Spleen (tissue), 11 donors: Measurements from ENCODE around the gene SAG. TPM values are rescaled to one million over a fixed set of nuclear protein-coding genes. Genes with fewer than 3 reads are reported as not detected.

Source experiments
- DNase-seq: peaks from one replicate; pipeline ENCODE4 v3.0.0-alpha.2; 2020
- H3K27ac ChIP-seq, 8 donors: fragments of 200-600 bp; sonication (generic) in 7 of 8; 1 replicate in 4 of 8; 2 replicates in 4 of 8; pipeline versions ENCODE4 v1.5.0 to v1.8.0; 2016 to 2021; ENCODE audit warnings: inconsistent platforms in 4 of 8, mild to moderate bottlenecking in 4 of 8, moderate library complexity in 1 of 8
- H3K27me3 ChIP-seq, 7 donors: fragments of 200-600 bp; sonication (generic) in 6 of 7; replicated peaks in 1 of 7; 1 replicate in 4 of 7; 2 replicates in 3 of 7; pipeline versions ENCODE4 v1.5.0 to v1.8.0; 2016 to 2021; ENCODE audit warnings: inconsistent platforms in 3 of 7, mild to moderate bottlenecking in 1 of 7
- H3K36me3 ChIP-seq, 6 donors: fragments of 200-600 bp; sonication (generic) in 5 of 6; 1 replicate in 4 of 6; 2 replicates in 2 of 6; pipeline versions ENCODE4 v1.5.0 to v1.8.0; 2016 to 2021; ENCODE audit warnings: inconsistent platforms in 2 of 6
- H3K4me1 ChIP-seq, 6 donors: fragments of 200-600 bp; sonication (generic) in 5 of 6; 1 replicate in 3 of 6; 2 replicates in 3 of 6; pipeline versions ENCODE4 v1.5.0 to v1.8.0; 2016 to 2021; ENCODE audit warnings: inconsistent platforms in 3 of 6
- H3K4me3 ChIP-seq, 8 donors: fragments of 200-600 bp; sonication (generic) in 7 of 8; 1 replicate in 4 of 8; 2 replicates in 4 of 8; pipeline versions ENCODE4 v1.5.0 to v1.8.0; 2016 to 2021; ENCODE audit warnings: inconsistent platforms in 4 of 8, mild to moderate bottlenecking in 4 of 8, moderate library complexity in 2 of 8
- H3K9me3 ChIP-seq, 8 donors: fragments of 200-600 bp; sonication (generic) in 7 of 8; 1 replicate in 4 of 8; 2 replicates in 4 of 8; pipeline versions ENCODE4 v1.5.0 to v1.8.0; 2016 to 2021; ENCODE audit warnings: inconsistent platforms in 4 of 8
- CTCF ChIP-seq, 11 experiments: fragments of 200-600 bp in 7 of 11; fragments of 450-650 bp in 4 of 11; sonication (generic) in 4 of 11; IDR thresholded peaks in 8 of 11; conservative IDR thresholded peaks in 3 of 11; 1 replicate in 7 of 11; 2 replicates in 4 of 11; pipeline versions ENCODE4 v1.4.0 to v1.8.0; 2016 to 2021; ENCODE audit warnings: antibody characterized with exemption in 11 of 11, inconsistent platforms in 4 of 11, mild to moderate bottlenecking in 1 of 11
- POLR2A ChIP-seq, 3 donors: fragments of 450-650 bp; IDR thresholded peaks; one replicate each; pipeline ENCODE4 v1.5.1; 2017; ENCODE audit warnings: antibody characterized with exemption in 3 of 3, mild to moderate bottlenecking in 1 of 3
- POLR2AphosphoS5 ChIP-seq, 3 donors: sonication (generic); formaldehyde crosslinking; IDR thresholded peaks; one replicate each; pipeline ENCODE4 v1.5.1; 2017; ENCODE audit warnings: antibody characterized with exemption in 3 of 3
- WGBS, 5 donors: extraction: QIAGEN DNeasy Blood & Tissue Kit in 3 of 5; methylation state at CpG; one replicate each; pipeline versions ENCODE4 v1.1.5 to v1.1.7; 2013 to 2018; 5-methylcytosine and 5-hydroxymethylcytosine counted together
- intact Hi-C: fragments of 100-400 bp; cut with DNase I; formaldehyde crosslinking; loops from one replicate; pipeline ENCODE4 v1.15.0; 2023; ENCODE audit warnings: low total_unique reads
- polyA plus RNA-seq, 3 donors: library from polyadenylated mRNA; stranded (reverse); fragments of 200-250 nt; gene quantifications; one replicate each; pipeline ENCODE4 v1.2.1, GENCODE V29; 2013
- total RNA-seq, 7 donors: library from RNA; depleted of rRNA in 3 of 7; stranded (reverse); fragments of >200 nt in 3 of 7; fragmentation: NEBNext Ultra II Directional in 4 of 7; extraction: Animal tissue kit (Norgen Biotek cat#: 25700) in 4 of 7; gene quantifications; one replicate each; pipeline versions ENCODE4 v1.1.0 to v1.2.1, GENCODE V29; 2016 to 2021
- donor health status: healthy with polysubstance abuse.
- donor health status: DM: no; HTN: no; CAD: no; lungs with moderate emphysema.
- donor health status: DM: no; HTN: no; CAD: no.
- donor health status: Bipolar disorder and iron deficiency.
- donor health status: healthy.
- donor health status: DM: no; HTN: no; CAD: no.
- donor health status: DM: yes; HTN: yes; CAD: no.

The SAG gene
- total and polyA plus RNA-seq, 10 donors, result 0.09 to 0.20 TPM; not detected in 8

DNA sequence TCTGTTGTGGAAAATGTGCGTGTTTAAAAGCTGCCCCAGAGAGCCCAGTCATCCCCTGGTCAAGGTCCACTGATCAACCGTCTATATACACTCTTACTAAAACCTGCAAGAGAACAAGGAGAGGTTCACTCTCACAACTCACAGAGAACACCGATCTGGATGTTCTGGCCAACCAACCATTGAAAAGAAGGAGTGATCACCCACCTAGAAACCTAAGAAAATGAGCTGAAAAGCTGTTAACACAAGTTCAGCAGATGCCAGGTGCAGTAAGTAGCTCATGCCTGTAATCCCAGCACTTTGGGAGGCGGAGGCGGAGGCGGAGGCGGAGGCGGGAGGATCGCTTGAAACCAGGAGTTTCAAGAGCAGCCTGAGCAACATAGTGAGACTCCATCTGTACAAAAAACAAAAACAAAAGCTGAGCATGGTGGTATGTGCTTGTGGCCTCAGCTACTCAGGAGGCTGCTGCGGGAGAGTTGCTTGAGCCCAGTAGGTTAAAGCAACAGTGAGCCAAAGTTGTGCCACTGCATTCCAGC, 41.7 kb upstream of the SAG start:
- H3K36me3 ChIP-seq, result peaks cover 0 to 100% (median 68%) of the 10 kb centered on the region in 6 donors
- TF ChIP-seq CTCF (IDR thresholded peaks at IDR 0.05 in 8 of 11, conservative IDR thresholded peaks at IDR 0.05 in 3 of 11), result no peak
- TF ChIP-seq POLR2AphosphoS5 (IDR thresholded peaks at IDR 0.05), result no peak
- no peak for TF ChIP-seq POLR2A (IDR thresholded peaks at IDR 0.05)
- H3K27me3 ChIP-seq, result no peaks in the 10 kb centered on the region
- no peak for DNase-seq
- H3K4me3 ChIP-seq, result no peak overlapping the region
- peaks cover 0 to 75% (median 44%) of the 10 kb centered on the region in 6 donors for H3K4me1 ChIP-seq
- H3K9me3 ChIP-seq, result no peaks in the 10 kb centered on the region
- H3K27ac ChIP-seq, result peak overlapping the region in 3 of 8 donors; percentile 26 to 90 (median 83)
- 90 to 95% (median 92%) methylated on average over 10 of the region's 10 CpGs for WGBS, 5 donors
- intact Hi-C loops, result no loop called here

DNA sequence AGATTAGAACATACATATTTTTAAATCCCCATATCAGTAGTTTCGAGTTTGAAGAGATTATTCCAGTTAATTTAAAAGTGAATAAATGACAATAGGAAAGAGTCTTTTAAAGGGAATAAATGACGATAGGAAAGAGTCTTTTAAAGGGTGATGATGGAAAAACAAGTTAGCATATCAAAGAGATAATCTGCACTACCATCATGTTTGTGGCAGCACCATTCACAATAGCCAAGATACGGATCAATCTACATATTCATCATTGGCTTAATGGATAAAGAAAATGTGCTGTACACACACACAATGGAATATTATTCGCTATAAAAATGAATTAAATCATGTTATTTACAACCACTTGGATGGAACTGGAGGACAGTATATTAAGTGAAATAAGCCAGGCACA, 41.1 kb upstream of the SAG start:
- WGBS, 5 donors, result 92 to 96% (median 95%) methylated on average over 4 of the region's 4 CpGs
- peaks cover 0 to 100% (median 66%) of the 10 kb centered on the region in 6 donors for H3K36me3 ChIP-seq
- DNase-seq, result no peak
- H3K27ac ChIP-seq, result peak overlapping the region in 5 of 8 donors; percentile 3 to 90 (median 83)
- intact Hi-C loops, result no loop called here
- no peak overlapping the region for H3K4me3 ChIP-seq
- peaks cover 0 to 75% (median 45%) of the 10 kb centered on the region in 6 donors for H3K4me1 ChIP-seq
- no peaks in the 10 kb centered on the region for H3K9me3 ChIP-seq
- no peaks in the 10 kb centered on the region for H3K27me3 ChIP-seq
- TF ChIP-seq POLR2A (IDR thresholded peaks at IDR 0.05) (no peak), POLR2AphosphoS5 (IDR thresholded peaks at IDR 0.05) (no peak)

DNA sequence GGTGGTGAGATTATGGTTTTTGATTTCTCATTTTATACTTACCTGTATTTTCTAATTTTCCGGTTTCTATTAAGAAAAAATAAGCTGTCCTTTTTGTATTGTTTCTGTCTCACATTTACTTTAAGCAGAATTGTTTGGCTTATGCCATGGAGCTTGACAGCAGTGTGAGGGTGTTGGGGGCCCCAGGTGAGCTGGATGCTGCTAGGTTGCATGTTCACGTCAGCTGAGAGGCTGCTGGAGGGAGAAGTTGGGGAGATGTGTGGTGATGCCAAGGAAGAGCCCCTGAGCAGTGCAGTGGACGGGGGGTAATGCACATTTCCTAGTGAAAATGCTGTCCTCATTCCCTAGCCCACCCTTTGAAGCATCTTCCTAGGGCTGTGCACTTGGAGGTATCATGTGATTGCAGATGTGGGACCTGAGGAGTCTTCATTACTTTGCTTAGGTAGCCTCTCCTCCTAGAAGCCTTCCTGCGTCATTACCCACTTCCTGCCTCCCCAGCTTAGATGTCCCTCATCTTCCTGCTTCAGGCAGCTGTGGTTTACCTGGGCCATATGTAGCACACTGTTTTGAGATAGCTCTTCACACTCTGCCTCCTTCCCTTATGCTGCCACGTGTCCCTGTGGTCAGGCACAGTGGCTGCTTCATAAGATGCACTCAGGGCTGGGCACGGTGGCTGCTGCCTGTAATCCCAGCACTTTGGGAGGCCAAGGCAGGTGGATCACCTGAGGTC, 39.9 kb upstream of the SAG start:
- Histone ChIP-seq H3K27ac (peak overlapping the region; percentile 66 to 90 (median 76)), H3K4me3 (peak overlapping the region in 1 of 8 donors; percentile 36), H3K4me1 (peaks cover 0 to 72% (median 39%) of the 10 kb centered on the region in 6 donors), H3K9me3 (no peaks in the 10 kb centered on the region), H3K27me3 (no peaks in the 10 kb centered on the region), H3K36me3 (peaks cover 0 to 100% (median 67%) of the 10 kb centered on the region in 6 donors)
- intact Hi-C loops, result no loop called here
- TF ChIP-seq POLR2A (IDR thresholded peaks at IDR 0.05), result no peak
- peak; percentile 48 to 95 (median 80) for TF ChIP-seq POLR2AphosphoS5 (IDR thresholded peaks at IDR 0.05)
- 49 to 60% (median 51%) methylated on average over 6 of the region's 6 CpGs for WGBS, 5 donors
- DNase-seq, result peak; percentile 90

DNA sequence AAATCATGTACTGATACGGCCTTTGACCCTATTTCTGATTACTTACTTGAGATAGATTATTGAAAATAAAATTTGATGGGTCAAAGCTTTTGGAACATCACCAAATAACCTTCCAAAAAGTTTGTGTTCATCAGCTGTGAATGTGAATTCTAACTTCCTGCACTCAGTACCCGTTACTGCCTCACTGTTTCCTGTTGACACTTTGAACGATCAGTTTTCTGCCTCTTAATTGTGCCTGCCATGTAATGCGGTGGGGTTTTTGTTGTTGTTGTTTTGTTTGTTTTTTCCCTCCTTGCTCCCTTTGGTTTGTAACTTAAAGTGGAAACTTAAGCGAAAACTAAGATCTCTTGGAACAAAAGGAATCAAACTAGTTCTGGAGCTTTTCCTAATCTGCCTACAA, 37.2 kb upstream of the SAG start:
- Histone ChIP-seq H3K9me3 (no peaks in the 10 kb centered on the region), H3K4me3 (no peak overlapping the region), H3K27me3 (no peaks in the 10 kb centered on the region), H3K36me3 (peaks cover 5 to 100% (median 67%) of the 10 kb centered on the region in 6 donors), H3K4me1 (peaks cover 0 to 65% (median 38%) of the 10 kb centered on the region in 6 donors), H3K27ac (peak overlapping the region; percentile 0 to 90 (median 76))
- 39 to 50% (median 44%) methylated on average over 5 of the region's 5 CpGs for whole genome bisulfite sequencing, 5 donors
- intact Hi-C loops, result no loop called here
- DNase-seq, result no peak
- TF ChIP-seq POLR2AphosphoS5 (IDR thresholded peaks at IDR 0.05), result no peak
- TF ChIP-seq CTCF (IDR thresholded peaks at IDR 0.05 in 8 of 11, conservative IDR thresholded peaks at IDR 0.05 in 3 of 11), result peak in 1 of 11 experiments; percentile 8

GRCh38 chr2:233270951-233271350, 36.7 kb upstream of the SAG start:
- intact Hi-C loops, result no loop called here
- Histone ChIP-seq H3K9me3 (no peaks in the 10 kb centered on the region), H3K4me1 (peaks cover 0 to 64% (median 38%) of the 10 kb centered on the region in 6 donors), H3K27me3 (no peaks in the 10 kb centered on the region), H3K27ac (peak overlapping the region; percentile 0 to 90 (median 76)), H3K36me3 (peaks cover 5 to 100% (median 67%) of the 10 kb centered on the region in 6 donors), H3K4me3 (no peak overlapping the region)
- no peak for DNase-seq
- WGBS, 5 donors, result 83 to 87% (median 86%) methylated on average over 4 of the region's 4 CpGs
- TF ChIP-seq POLR2A (IDR thresholded peaks at IDR 0.05), result no peak
- TF ChIP-seq CTCF (IDR thresholded peaks at IDR 0.05 in 8 of 11, conservative IDR thresholded peaks at IDR 0.05 in 3 of 11), result no peak
